IMR-90 (cell line): ENCODE results near the gene ZNF277.

Source experiments
- BHLHE40 ChIP-seq: fragments of 150-350 bp; IDR thresholded peaks from 2 replicates; pipeline ENCODE4 v1.6.1; 2016; ENCODE audit warnings: mild to moderate bottlenecking, low read depth, low read length
- CHD1 ChIP-seq: IDR thresholded peaks from 2 replicates; pipeline ENCODE4 v1.6.1; 2012; ENCODE audit warnings: low read depth, low read length, improper control_type of control experiment
- FOS ChIP-seq: fragments of 150-350 bp; IDR thresholded peaks from 2 replicates; pipeline ENCODE4 v1.6.1; 2016; ENCODE audit warnings: low read depth, low read length
- MAFK ChIP-seq: IDR thresholded peaks from 2 replicates; pipeline ENCODE4 v1.6.1; 2012; ENCODE audit warnings: low read depth, low read length, improper control_type of control experiment
- NFE2L2 ChIP-seq: fragments of 150-350 bp; IDR thresholded peaks from 2 replicates; pipeline ENCODE4 v1.6.1; 2016; ENCODE audit warnings: low read depth, mild to moderate bottlenecking, low read length
- POLR2A ChIP-seq: IDR thresholded peaks from 2 replicates; pipeline ENCODE4 v1.6.1; 2012; ENCODE audit warnings: mild to moderate bottlenecking, low read depth, low read length
- RAD21 ChIP-seq: IDR thresholded peaks from 2 replicates; pipeline ENCODE4 v1.6.1; 2012; ENCODE audit warnings: low read length, improper control_type of control experiment
- RCOR1 ChIP-seq: IDR thresholded peaks from 2 replicates; pipeline ENCODE4 v1.6.1; 2012; ENCODE audit warnings: mild to moderate bottlenecking, low read length, improper control_type of control experiment; ENCODE audit not compliant: insufficient replicate concordance
- SMC3 ChIP-seq: fragments of 150-350 bp; IDR thresholded peaks from 2 replicates; pipeline ENCODE4 v1.6.1; 2016; ENCODE audit warnings: low read depth, mild to moderate bottlenecking, antibody characterized with exemption, low read length, moderate library complexity
- TF ChIP-seq, protein P1 (sequence below): conservative IDR thresholded peaks from 2 replicates; pipeline ENCODE4 v1.5.1; 2012; ENCODE audit warnings: mild to moderate bottlenecking, low read depth, low read length, improper control_type of control experiment
- TF ChIP-seq, protein P2 (sequence below): fragments of 150-350 bp; IDR thresholded peaks from 2 replicates; pipeline ENCODE4 v1.6.1; 2017; ENCODE audit warnings: mild to moderate bottlenecking, antibody characterized with exemption, low read length, low read depth

- TF ChIP-seq, protein P1, sequence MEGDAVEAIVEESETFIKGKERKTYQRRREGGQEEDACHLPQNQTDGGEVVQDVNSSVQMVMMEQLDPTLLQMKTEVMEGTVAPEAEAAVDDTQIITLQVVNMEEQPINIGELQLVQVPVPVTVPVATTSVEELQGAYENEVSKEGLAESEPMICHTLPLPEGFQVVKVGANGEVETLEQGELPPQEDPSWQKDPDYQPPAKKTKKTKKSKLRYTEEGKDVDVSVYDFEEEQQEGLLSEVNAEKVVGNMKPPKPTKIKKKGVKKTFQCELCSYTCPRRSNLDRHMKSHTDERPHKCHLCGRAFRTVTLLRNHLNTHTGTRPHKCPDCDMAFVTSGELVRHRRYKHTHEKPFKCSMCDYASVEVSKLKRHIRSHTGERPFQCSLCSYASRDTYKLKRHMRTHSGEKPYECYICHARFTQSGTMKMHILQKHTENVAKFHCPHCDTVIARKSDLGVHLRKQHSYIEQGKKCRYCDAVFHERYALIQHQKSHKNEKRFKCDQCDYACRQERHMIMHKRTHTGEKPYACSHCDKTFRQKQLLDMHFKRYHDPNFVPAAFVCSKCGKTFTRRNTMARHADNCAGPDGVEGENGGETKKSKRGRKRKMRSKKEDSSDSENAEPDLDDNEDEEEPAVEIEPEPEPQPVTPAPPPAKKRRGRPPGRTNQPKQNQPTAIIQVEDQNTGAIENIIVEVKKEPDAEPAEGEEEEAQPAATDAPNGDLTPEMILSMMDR = no peak
- no peak for TF ChIP-seq POLR2A
- no peak for TF ChIP-seq RCOR1
- TF ChIP-seq SMC3 = no peak
- TF ChIP-seq BHLHE40 = no peak
- TF ChIP-seq, protein P2, sequence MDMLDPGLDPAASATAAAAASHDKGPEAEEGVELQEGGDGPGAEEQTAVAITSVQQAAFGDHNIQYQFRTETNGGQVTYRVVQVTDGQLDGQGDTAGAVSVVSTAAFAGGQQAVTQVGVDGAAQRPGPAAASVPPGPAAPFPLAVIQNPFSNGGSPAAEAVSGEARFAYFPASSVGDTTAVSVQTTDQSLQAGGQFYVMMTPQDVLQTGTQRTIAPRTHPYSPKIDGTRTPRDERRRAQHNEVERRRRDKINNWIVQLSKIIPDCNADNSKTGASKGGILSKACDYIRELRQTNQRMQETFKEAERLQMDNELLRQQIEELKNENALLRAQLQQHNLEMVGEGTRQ = no peak
- no peak for TF ChIP-seq FOS
- no peak for TF ChIP-seq CHD1
- TF ChIP-seq MAFK = no peak
- TF ChIP-seq NFE2L2 = no peak
- TF ChIP-seq RAD21 = no peak
Observed at GRCh38 chr7:112184455-112184854, 22.0 kb upstream of the ZNF277 start.
